ENCODE results near the gene TBCK.

- TF ChIP-seq ZBTB33 (IDR thresholded peaks at IDR 0.05) (no peak), CTCF (IDR thresholded peaks at IDR 0.05; ENCODE audit: low read depth, low read length, missing input control) (peak; percentile 66), RAD21 (IDR thresholded peaks at IDR 0.05) (peak; percentile 60 to 71), ATF3 (IDR thresholded peaks at IDR 0.05) (no peak), YY1 (IDR thresholded peaks at IDR 0.05) (no peak), GABPA (IDR thresholded peaks at IDR 0.05 in 1 of 2, conservative IDR thresholded peaks at IDR 0.05 in 1 of 2) (no peak), RXRA (IDR thresholded peaks at IDR 0.05) (no peak), REST (IDR thresholded peaks at IDR 0.05) (no peak), EGR1 (IDR thresholded peaks at IDR 0.05; ENCODE audit: low read depth in 2 of 2) (no peak), JUND (IDR thresholded peaks at IDR 0.05) (no peak), TAF1 (conservative IDR thresholded peaks at IDR 0.05) (no peak), SP1 (IDR thresholded peaks at IDR 0.05) (no peak)
- TF ChIP-seq, protein P1, sequence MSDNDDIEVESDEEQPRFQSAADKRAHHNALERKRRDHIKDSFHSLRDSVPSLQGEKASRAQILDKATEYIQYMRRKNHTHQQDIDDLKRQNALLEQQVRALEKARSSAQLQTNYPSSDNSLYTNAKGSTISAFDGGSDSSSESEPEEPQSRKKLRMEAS (IDR thresholded peaks at IDR 0.05), result no peak
Measured at GRCh38 chr4:106238820-106239420, 77.1 kb downstream of the TBCK start.

All from liver (tissue), 3 donors.